B cell (primary cell): ENCODE data around the gene RNF227. TPM values are rescaled to one million over a fixed set of nuclear protein-coding genes. Genes with fewer than 3 reads are reported as not detected.

Experiments used
- ATAC-seq: fragments of 200-7000 bp; cut with Tn5 transposase; one replicate; pipeline ENCODE4 v1.10.0; 2021; ENCODE audit warnings: low read depth, mild to moderate bottlenecking, moderate number of reproducible peaks, moderate library complexity
- CTCF ChIA-PET: fragments of 350-600 bp; sonication (Branson Sonifier 250); formaldehyde crosslinking; loops from one replicate; lab custom pipeline; 2021; ENCODE audit warnings: antibody characterized with exemption, inconsistent platforms; lab: Charles Lee
- POLR2A ChIA-PET: fragments of 350-600 bp; sonication (Branson Sonifier 250); formaldehyde crosslinking; loops from one replicate; lab custom pipeline; 2021; ENCODE audit warnings: antibody characterized with exemption; lab: Charles Lee
- DNase-seq: peaks from one replicate; pipeline ENCODE4 v3.0.0; 2013
- H2AFZ ChIP-seq: 2 replicates; pipeline ENCODE4 v1.6.1; 2012; ENCODE audit warnings: mild to moderate bottlenecking, low read depth, low read length; ENCODE audit not compliant: insufficient read depth, poor library complexity, severe bottlenecking
- H3K27ac ChIP-seq, 2 donors: 1 replicate in 1 of 2; 2 replicates in 1 of 2; pipeline ENCODE4 v1.5.1; 2012 to 2013; ENCODE audit warnings: low read length in 2 of 2, mild to moderate bottlenecking in 2 of 2, moderate library complexity in 1 of 2
- H3K27me3 ChIP-seq, 4 experiments: fragments of 200-600 bp in 1 of 4; sonication (generic) in 1 of 4; replicated peaks in 1 of 4; 1 replicate in 2 of 4; 2 replicates in 2 of 4; pipeline versions ENCODE4 v1.6.1 to v1.7.0; 2013 to 2016; ENCODE audit warnings: low read length in 3 of 4, mild to moderate bottlenecking in 2 of 4, mixed read lengths in 1 of 4, moderate library complexity in 1 of 4; ENCODE audit not compliant: insufficient read depth in 4 of 4, control insufficient read depth in 3 of 4; ENCODE audit errors: control extremely low read depth in 1 of 4
- H3K36me3 ChIP-seq, 2 experiments: replicated peaks in 1 of 2; 1 replicate in 1 of 2; 2 replicates in 1 of 2; pipeline versions ENCODE4 v1.6.1 to v1.7.1; 2013; ENCODE audit warnings: low read length in 1 of 2; ENCODE audit not compliant: insufficient read depth in 2 of 2, control insufficient read depth in 1 of 2; ENCODE audit errors: control extremely low read depth in 1 of 2, extremely low read depth in 1 of 2
- H3K4me1 ChIP-seq, 2 donors: fragments of 200-600 bp in 1 of 2; sonication (generic) in 1 of 2; 1 replicate in 1 of 2; 2 replicates in 1 of 2; pipeline versions ENCODE4 v1.5.1 to v1.6.1; 2013 to 2017; ENCODE audit warnings: low read length in 2 of 2; ENCODE audit not compliant: control insufficient read depth in 2 of 2, insufficient read depth in 2 of 2
- H3K4me2 ChIP-seq: replicated peaks from 2 replicates; pipeline ENCODE3; 2012; ENCODE audit warnings: mild to moderate bottlenecking, low read depth, low read length; ENCODE audit not compliant: poor library complexity, severe bottlenecking
- H3K4me3 ChIP-seq, 5 experiments: fragments of 200-600 bp in 1 of 5; sonication (generic) in 1 of 5; 1 replicate in 3 of 5; 2 replicates in 2 of 5; pipeline versions ENCODE4 v1.5.1 to v1.7.0; 2011 to 2016; ENCODE audit warnings: low read length in 4 of 5, mild to moderate bottlenecking in 4 of 5, low read depth in 2 of 5, control low read depth in 1 of 5, moderate library complexity in 1 of 5; ENCODE audit not compliant: insufficient read depth in 1 of 5; ENCODE audit errors: control extremely low read depth in 1 of 5, extremely low read depth in 1 of 5
- H3K79me2 ChIP-seq: fragments of 200-600 bp; sonication (generic); one replicate; pipeline ENCODE4 v1.6.0; 2016; ENCODE audit warnings: low read length; ENCODE audit not compliant: control insufficient read depth, insufficient read depth
- H3K9ac ChIP-seq: fragments of 200-600 bp; sonication (generic); 2 replicates; pipeline ENCODE4 v1.6.1; 2017; ENCODE audit warnings: mild to moderate bottlenecking, low read length, moderate library complexity
- H3K9me3 ChIP-seq, 3 donors: one replicate each; pipeline versions ENCODE4 v1.6.1 to v1.7.1; 2013; ENCODE audit warnings: low read length in 2 of 3; ENCODE audit not compliant: control insufficient read depth in 2 of 3, insufficient read depth in 1 of 3; ENCODE audit errors: control extremely low read depth in 1 of 3
- H4K20me1 ChIP-seq: 2 replicates; pipeline ENCODE4 v1.6.0; 2012; ENCODE audit warnings: mild to moderate bottlenecking, low read length; ENCODE audit not compliant: insufficient read depth, control insufficient read depth, poor library complexity, severe bottlenecking
- H3K27ac Mint-ChIP-seq: one replicate; pipeline ENCODE4 v1.8.0; 2021; ENCODE audit warnings: mixed read lengths
- H3K27me3 Mint-ChIP-seq: one replicate; pipeline ENCODE4 v1.8.0; 2021; ENCODE audit warnings: mixed read lengths
- H3K4me1 Mint-ChIP-seq: one replicate; pipeline ENCODE4 v1.8.0; 2021; ENCODE audit warnings: mixed read lengths
- H3K4me3 Mint-ChIP-seq: one replicate; pipeline ENCODE4 v1.8.0; 2021; ENCODE audit warnings: mixed read lengths
- H3K9me3 Mint-ChIP-seq: one replicate; pipeline ENCODE4 v1.8.0; 2022; ENCODE audit warnings: mixed read lengths; ENCODE audit not compliant: insufficient read depth
- EZH2 ChIP-seq: IDR thresholded peaks from 2 replicates; pipeline ENCODE4 v1.6.1; 2012; ENCODE audit warnings: borderline replicate concordance, low read depth, mild to moderate bottlenecking, moderate library complexity, low read length; ENCODE audit not compliant: insufficient read depth, poor library complexity, severe bottlenecking
- WGBS: methylation state at CpG from one replicate; pipeline ENCODE4 v1.1.5; 2013; ENCODE audit warnings: missing lambda C conversion rate; ENCODE audit not compliant: insufficient coverage; 5-methylcytosine and 5-hydroxymethylcytosine counted together
- intact Hi-C: fragments of 100-400 bp; cut with micrococcal nuclease; formaldehyde crosslinking; loops from one replicate; pipeline ENCODE4 v1.10.0; 2022
- polyA plus RNA-seq: library from polyadenylated mRNA; depleted of rRNA; stranded (reverse); fragments of >200 nt; gene quantifications from 2 replicates; pipeline ENCODE4 v1.2.3, GENCODE V29; 2012
- total RNA-seq, 2 donors: library from RNA; stranded (reverse); fragments of 120-200 nt in 1 of 2; gene quantifications; 1 replicate in 1 of 2; 2 replicates in 1 of 2; pipeline versions ENCODE4 v1.2.3 to v1.2.4, GENCODE V29; 2013 to 2022
- TF ChIP-seq, protein P1 (sequence below): fragments of 200-600 bp; IDR thresholded peaks from one replicate; pipeline ENCODE4 v1.8.0; 2022; ENCODE audit warnings: antibody characterized with exemption, mild to moderate bottlenecking

Gene RNF227
- total and polyA plus RNA-seq, 2 donors (not counting 1 experiment from before 2014, with no cell fraction given), result 3.8 to 11.8 TPM

DNA sequence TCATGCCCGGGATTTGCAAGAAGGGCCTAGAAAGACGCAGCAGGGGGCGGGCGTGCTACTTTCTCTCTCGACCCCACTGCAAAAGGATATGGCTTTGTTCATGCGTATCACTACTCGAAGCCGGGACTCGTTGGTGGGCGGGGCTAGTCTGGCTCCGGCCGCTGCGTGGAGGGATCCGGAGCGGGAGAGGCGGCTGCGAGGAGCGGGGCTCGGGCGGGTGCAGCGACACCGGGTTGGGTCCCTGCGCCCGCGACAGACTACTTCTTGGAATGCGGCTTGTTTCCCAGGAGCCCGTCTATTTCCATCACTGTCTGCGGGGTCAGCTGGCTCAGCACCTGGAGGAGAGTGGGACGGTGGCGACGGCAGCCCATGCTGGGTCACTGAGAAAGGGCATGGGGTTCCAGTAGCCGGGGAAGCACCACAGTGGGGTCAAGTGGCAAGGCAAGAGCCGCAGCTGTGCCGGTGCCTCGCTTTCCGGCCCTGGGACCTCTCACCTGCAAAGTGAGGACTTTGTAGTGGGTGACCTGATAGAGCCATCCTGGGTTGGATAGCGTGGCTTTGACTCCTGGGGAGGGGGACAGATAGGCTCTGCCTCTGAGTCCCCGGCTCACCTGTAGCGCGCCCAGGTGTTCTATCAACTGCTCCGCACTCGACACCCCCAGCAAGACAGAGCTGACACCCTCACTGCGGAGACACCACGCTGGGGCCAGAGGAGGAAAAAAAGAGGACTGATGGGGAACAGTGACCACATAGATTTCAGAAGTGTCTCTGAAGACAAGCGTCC is 6.9 kb upstream of the RNF227 start:
- 24% methylated on average over 44 of the region's 45 CpGs for WGBS
- POLR2A ChIA-PET, result interaction anchor here (1.0 kb wide), 1 partner anchor 9 kb away, joined by 3 read pairs; the partner anchor contains the start of genes CNTROB and TRAPPC1

More for the DNA sequence above, 6.9 kb upstream of the RNF227 start:
- H3K9me3 ChIP-seq, result no peaks in the 10 kb centered on the region
- intact Hi-C loops, result loop anchor here (1.0 kb wide), 1 partner anchor 9 kb away; the partner anchor contains the start of gene CNTROB
- H3K4me1 ChIP-seq, result peaks cover 4 to 16% of the 10 kb centered on the region in 2 donors
- peak overlapping the region; percentile 94 for H3K4me2 ChIP-seq
- H3K9ac ChIP-seq, result peak overlapping the region; percentile 71
- peak overlapping the region; percentile 83 for H3K4me3 Mint-ChIP-seq
- no peaks in the 10 kb centered on the region for H3K79me2 ChIP-seq
- peak overlapping the region; percentile 85 for H3K27ac Mint-ChIP-seq
- ATAC-seq (peak; percentile 98), DNase-seq (peak; percentile 84)
- H3K27me3 Mint-ChIP-seq, result no peaks in the 10 kb centered on the region
- peak overlapping the region; percentile 32 to 64 (median 53) for H3K4me3 ChIP-seq
- CTCF ChIA-PET, result interaction anchor here (0.8 to 3.2 kb wide), 4 partner anchors 9 to 134 kb away, joined by 3 to 31 read pairs (median 6); partner anchors contain the start of genes CNTROB and TRAPPC1
- no peaks in the 10 kb centered on the region for H3K27me3 ChIP-seq
- TF ChIP-seq, protein P1, sequence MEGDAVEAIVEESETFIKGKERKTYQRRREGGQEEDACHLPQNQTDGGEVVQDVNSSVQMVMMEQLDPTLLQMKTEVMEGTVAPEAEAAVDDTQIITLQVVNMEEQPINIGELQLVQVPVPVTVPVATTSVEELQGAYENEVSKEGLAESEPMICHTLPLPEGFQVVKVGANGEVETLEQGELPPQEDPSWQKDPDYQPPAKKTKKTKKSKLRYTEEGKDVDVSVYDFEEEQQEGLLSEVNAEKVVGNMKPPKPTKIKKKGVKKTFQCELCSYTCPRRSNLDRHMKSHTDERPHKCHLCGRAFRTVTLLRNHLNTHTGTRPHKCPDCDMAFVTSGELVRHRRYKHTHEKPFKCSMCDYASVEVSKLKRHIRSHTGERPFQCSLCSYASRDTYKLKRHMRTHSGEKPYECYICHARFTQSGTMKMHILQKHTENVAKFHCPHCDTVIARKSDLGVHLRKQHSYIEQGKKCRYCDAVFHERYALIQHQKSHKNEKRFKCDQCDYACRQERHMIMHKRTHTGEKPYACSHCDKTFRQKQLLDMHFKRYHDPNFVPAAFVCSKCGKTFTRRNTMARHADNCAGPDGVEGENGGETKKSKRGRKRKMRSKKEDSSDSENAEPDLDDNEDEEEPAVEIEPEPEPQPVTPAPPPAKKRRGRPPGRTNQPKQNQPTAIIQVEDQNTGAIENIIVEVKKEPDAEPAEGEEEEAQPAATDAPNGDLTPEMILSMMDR, result no peak
- no peak for TF ChIP-seq EZH2
- no peaks in the 10 kb centered on the region for H4K20me1 ChIP-seq
- no peaks in the 10 kb centered on the region for H3K9me3 Mint-ChIP-seq
- H2AFZ ChIP-seq, result peak overlapping the region; percentile 94
- H3K4me1 Mint-ChIP-seq, result peaks cover 13% of the 10 kb centered on the region
- no peaks in the 10 kb centered on the region for H3K36me3 ChIP-seq
- peak overlapping the region; percentile 25 to 42 for H3K27ac ChIP-seq
